ENCODE data around the gene SLC8A2.
"Not testable (repeated sequence)": the region's sequence is repeated elsewhere in the genome, so short reads cannot be mapped to it uniquely, and the experiment has no call there.

SLC8A2 gene

DNA sequence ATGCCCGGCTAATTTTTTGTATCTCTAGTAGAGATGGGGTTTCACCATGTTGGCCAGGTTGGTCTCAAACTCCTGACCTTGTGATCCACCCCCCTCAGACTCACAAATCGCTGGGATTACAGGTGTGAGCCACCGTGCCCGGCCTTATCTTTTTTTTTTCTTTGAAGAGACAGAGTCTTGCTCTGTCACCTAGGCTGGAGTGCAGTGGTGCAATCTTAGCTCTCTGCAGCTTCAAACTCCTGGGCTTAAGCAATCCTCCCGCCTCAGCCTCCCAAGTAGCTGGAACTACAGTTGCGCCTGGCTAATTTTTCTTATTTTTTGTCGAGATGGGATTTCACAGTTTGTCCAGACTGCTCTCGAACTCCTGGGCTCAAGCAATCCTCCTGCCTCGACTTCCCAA is 60.0 kb downstream of the SLC8A2 start:
- not testable (repeated sequence) for DNase-seq (ENCODE audit: low read depth)

GRCh38 chr19:47411101-47411500 is 60.6 kb downstream of the SLC8A2 start:
- DNase-seq (ENCODE audit: low read depth), result no peak

DNA sequence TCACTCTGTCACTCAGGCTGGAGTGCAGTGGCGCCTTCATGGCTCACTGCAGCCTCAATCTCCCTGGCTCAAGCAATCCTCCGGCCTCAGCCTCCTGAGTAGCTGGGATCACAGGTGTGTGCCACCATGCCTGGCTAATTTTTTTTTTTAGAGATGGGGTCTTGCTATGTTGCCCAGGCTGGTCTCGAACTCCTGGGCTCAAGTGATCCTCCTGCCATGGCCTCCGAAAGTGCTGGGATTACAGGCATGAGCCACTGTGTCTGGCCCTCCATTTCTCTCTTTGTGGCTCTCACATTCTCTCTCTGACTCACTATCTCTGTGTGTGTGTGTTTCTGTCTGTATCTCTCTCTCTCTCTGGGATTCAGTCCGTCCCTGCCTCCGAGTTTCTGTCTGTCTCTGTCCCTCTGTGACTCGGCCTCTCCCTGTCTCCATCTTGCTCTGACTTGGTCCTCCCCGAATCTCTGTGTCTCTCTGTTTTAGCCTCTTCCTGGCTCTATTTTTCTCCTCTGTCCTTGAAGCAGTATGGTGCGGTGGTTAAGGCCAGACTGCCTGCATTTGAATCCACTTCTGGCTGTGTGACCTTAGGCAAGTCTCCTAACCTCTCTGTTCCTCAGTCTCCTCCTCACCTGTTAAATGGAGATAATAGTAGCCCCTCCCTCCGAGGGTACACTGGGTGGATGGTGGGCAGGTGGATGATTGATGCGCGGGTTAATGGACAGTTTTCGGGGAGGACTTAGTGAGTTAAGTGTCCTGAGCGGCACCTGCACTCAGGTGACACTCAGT is 63.3 kb downstream of the SLC8A2 start:
- no peak for DNase-seq (ENCODE audit: low read depth)

- DNase-seq (ENCODE audit: low read depth), result no peak
Measured at GRCh38 chr19:47407417-47407774, 64.3 kb downstream of the SLC8A2 start.

GRCh38 chr19:47406711-47407416 is 64.8 kb downstream of the SLC8A2 start:
- no peak for DNase-seq (ENCODE audit: low read depth)

- no peak for DNase-seq (ENCODE audit: low read depth)
Measured at GRCh38 chr19:47405854-47406417, 65.8 kb downstream of the SLC8A2 start.

DNA sequence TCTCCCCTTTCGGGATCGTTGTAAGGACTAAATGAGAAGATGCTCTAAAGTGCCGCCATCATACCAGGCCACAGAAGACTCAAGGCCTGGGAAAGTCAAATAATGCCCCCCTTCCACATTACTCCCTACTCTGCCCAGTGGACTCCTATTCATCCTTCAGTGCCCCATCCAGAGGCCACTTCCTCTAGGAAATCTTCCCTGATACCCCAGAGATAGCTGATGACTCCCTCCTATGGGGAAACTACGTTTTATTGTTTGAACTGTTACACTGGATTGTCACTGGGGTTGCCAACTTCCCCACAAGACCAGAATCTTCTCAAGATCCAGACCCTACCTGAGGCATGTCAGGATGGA is 66.5 kb downstream of the SLC8A2 start:
- DNase-seq (ENCODE audit: low read depth), result no peak

DNA sequence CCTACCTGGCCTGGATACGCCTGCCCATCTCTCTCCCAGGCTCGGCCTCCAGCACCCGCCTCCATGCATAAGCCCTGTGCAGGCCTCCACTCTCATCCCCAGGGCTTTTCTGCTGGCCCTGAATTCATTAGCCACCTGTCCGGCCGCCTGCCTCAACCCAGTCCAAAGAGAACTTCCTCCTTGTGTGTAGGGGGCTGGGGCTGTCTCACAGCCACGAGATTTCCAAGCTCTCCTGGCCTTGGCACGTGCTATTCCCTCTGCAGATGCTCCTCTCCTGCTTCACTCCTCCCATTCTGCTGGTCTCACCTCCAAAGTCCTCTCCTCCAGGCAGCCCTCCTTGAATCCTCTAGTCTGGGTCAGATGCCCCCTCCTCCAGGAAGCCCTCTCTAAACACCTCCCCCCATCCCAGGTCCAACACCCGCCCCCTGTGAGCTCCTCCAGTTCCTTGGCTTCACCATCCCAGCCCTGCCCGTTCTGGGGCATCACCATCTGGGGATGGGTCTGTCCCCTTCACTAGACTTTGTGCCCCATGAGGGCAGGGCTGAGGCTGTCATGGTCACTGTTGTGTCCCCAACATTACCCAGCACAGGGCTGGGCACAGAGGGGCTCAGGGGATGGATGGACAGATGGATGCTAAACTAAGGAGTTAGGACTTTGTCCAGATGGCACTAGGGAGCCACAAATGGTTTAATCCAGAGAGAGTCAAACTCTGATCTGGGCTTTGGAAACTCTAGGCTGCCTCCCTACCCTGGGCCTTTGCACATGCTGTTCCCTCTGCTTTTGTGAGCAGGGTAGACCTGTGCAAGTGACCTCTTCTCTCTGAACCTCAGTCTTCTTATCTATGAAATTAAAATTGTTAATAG is 67.1 kb downstream of the SLC8A2 start:
- DNase-seq (ENCODE audit: low read depth), result no peak

DNA sequence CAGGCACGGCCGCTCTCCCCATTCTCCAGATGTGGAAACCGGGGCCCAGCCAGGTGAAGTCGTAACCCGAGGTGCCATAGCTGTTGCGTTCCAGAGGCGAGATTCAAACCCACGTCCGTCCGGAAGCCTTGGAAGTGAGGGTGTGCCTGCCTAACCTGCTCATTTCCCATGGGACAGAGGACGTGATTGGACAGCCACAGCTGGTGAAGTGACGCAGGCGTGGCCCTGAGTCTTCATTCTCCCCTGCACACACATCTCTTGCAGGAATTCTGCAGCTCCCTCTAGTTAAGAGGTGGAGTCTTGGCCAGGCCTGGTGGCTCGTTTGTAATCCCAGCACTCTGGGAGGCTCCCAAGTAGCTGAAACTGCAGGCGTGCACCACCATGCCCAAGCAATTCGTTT is 69.2 kb downstream of the SLC8A2 start:
- DNase-seq (ENCODE audit: low read depth), result no peak

- DNase-seq (ENCODE audit: low read depth), result no peak
Measured at GRCh38 chr19:47398707-47399597, 72.7 kb downstream of the SLC8A2 start.

DNA sequence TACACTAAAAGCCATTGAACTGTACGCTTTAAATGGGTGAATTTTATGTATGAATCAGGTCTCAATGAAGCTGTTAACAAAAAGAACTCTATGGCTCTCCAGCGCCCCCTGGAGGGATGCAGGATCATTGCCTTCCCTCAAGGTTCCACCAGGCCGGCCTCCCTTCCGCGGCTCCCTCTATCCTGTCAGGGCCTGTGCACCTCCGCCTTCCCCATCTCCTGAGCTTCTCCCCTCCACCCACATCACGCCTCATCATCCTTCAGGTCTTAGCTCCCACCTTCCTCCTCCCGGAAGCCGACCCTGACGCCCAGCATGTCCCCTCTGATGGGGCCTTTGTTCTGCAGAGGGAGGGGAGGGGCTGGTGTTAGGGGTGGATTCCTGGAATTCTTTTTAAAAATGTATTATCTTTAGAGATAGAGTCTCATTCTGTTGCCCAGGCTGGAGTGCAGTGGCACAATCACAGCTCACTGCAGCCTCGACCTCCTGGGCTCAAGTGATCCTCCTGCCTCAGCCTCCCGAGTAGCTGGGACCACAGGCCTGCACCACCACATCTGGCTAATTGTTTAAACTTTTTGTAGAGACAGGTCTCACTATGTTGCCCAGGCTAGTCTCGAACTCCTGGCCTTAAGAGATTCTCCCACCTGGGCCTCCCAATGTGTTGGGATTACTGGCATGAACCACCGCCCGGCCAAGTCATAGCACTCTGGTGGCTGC is 80.0 kb downstream of the SLC8A2 start:
- DNase-seq (ENCODE audit: low read depth), result peak; percentile 75

DNA sequence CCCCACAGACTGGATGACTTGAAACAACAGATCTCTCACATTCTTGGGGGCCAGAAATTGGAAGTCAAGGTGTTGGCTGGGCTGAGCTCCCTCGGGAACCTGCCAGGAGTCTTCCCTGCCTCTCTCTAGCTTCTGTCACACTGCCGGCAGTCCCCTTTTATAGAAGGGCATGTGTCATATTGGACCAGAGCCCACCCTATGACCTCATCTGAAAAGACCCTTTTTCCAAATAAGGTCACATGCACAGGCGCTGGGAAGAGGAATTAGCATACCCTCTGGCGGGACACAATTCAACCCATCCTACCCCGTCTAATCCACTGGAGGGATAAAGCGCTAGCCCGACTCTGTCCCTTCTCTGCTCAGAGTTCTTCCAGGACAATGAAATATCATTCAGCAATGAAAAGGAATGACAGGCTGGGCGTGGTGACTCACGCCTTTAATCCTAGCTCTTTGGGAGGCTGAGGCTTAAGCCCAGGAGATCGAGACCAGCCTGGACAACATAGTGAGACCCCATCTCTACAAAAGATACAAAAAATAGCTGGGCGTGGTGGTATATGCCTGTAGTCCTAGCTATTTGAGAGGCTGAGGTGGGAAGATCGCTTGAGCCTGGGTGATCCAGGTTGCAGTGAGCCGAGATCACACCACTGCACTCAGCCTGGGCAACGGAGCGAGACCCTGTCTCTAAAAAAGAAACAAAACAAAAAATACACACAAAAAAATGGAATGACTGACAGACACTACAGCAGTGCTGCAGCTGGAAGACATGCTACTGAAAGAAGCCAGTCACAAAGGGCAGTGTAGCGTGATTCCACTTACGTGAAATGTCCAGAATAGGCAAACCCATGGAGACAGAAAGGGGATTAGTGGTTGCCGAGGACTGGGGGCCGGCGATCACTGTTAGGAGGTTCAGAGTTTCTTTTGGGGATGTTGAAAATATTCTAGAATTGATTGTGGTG is 80.9 kb downstream of the SLC8A2 start:
- DNase-seq (ENCODE audit: low read depth), result no peak

GRCh38 chr19:47389150-47389556 is 82.5 kb downstream of the SLC8A2 start:
- no peak for DNase-seq (ENCODE audit: low read depth)

GRCh38 chr19:47388721-47389120 is 83.0 kb downstream of the SLC8A2 start:
- DNase-seq (ENCODE audit: low read depth), result not testable (repeated sequence)

DNA sequence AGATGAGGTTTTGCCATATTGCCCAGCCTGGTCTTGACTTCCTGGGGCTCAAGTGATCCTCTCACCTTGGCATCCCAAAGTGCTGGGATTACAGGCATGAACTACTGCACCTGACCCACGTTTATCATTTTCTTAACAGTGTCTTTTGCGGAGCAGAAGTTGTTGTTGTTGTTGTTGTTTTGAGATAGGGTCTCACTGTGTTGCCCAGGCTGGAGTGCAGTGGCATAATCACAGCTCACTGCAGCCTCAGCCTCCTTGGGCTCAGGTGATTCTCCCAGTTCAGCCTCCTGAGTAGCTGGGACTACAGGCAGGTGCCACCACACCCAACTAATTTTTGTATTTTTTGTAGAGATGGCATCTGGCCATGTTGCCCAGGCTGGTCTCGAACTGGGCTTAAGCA is 84.1 kb downstream of the SLC8A2 start:
- not testable (repeated sequence) for DNase-seq (ENCODE audit: low read depth)

DNA sequence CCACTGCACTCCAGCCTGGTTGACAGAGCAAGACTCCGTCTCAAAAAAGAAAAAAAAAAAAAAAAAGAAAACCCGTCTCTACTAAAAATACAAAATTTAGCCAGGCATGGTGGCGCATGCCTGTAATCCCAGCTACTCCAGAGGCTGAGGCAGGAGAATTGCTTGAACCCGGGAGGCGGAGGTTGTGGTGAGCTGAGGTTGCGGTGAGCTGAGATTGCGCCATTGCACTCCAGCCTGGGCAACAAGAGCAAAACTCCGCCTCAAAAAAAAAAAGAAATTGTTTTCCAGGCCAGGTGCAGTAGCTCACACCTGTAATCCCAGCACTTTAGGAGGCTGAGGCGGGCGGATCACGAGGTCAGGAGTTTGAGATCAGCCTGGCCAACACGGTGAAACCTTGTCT is 85.1 kb downstream of the SLC8A2 start:
- DNase-seq (ENCODE audit: low read depth), result not testable (repeated sequence)

DNA sequence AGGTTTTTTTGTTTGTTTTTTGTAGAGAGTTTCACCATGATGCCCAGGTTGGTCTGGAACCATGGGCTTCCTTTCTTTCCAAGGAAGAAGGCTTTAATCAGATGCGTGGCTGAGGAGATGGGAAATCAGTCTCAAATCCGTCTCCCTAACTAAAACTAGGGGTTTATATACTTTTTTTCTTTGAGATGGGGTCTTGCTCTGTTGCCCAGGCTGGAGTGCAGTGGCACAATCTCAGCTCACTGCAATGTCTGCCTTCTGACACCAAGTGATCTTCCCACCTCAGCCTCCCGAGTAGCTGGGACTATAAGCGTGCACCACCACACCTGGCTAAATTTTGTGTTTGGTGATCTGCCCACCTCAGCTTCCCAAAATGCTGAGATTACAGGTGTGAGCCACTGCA is 87.2 kb downstream of the SLC8A2 start:
- not testable (repeated sequence) for DNase-seq (ENCODE audit: low read depth)

DNA sequence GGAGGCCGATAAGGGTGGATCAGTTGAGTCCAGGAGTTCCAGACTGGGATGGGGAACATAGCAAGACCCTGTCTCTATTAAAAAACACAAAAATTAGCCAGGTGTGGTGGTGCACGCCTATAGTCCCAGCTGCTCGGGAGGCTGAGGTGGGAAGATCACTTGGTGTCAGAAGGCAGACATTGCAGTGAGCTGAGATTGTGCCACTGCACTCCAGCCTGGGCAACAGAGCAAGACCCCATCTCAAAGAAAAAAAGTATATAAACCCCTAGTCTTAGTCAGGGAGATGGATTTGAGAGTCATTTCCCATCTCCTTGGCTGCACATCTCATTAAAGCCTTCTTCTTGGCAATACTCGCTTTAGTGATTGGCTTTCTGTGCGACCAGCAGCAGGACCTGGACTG is 87.8 kb downstream of the SLC8A2 start:
- DNase-seq (ENCODE audit: low read depth), result not testable (repeated sequence)

DNA sequence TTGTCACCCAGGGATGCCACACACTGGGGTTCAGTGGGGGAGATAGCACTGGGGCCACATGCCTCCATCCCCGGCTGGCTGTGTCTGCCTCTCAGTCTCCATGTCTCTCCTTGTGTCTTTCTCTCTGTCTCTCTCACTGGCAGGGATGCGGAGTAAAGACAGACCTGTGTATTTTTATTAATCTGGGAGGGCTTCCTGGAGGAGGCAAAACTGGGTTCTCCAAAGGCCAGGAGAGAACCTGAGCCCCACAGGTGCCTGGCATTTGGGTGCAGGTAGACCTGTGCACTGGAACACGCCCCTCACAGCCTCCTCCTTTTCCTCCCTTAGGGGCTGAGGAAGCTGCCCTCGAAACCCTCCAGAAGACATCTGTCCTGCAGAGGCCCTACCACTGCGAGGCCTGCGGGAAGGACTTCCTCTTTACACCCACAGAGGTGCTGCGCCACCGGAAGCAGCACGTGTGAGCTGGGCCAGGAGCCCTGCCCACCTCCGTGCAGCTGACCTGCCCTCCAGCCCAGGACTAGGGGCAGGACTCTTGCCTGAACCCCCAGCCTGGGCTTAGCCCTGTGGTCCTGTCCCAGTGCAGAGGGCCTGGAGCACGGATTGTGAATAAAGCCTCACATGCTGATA is 89.9 kb downstream of the SLC8A2 start:
- DNase-seq (ENCODE audit: low read depth), result no peak
